Measurements from ENCODE around the gene ARID1B.

DNA sequence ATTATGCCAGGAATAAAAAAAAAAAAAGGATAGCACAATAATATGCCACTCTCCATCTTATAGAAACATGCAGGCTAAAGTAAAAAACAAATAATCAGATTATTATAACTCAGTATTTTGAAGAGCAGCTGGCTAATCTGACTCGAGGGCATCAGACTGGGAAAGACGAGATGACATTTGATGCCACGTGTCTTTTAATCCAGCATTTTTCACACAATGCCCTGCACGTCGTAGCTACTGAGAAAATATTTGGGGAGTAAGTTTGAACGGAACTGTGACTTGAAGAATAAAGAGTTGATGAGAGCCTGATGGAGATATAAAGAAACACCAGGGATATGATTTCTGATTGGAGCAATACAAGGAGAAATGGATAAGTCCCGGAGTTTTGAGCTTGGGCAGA, 237.7 kb downstream of the ARID1B start:
- TF ChIP-seq, protein P1, sequence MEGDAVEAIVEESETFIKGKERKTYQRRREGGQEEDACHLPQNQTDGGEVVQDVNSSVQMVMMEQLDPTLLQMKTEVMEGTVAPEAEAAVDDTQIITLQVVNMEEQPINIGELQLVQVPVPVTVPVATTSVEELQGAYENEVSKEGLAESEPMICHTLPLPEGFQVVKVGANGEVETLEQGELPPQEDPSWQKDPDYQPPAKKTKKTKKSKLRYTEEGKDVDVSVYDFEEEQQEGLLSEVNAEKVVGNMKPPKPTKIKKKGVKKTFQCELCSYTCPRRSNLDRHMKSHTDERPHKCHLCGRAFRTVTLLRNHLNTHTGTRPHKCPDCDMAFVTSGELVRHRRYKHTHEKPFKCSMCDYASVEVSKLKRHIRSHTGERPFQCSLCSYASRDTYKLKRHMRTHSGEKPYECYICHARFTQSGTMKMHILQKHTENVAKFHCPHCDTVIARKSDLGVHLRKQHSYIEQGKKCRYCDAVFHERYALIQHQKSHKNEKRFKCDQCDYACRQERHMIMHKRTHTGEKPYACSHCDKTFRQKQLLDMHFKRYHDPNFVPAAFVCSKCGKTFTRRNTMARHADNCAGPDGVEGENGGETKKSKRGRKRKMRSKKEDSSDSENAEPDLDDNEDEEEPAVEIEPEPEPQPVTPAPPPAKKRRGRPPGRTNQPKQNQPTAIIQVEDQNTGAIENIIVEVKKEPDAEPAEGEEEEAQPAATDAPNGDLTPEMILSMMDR (IDR thresholded peaks at IDR 0.05): no peak
- TF ChIP-seq POLR2A (IDR thresholded peaks at IDR 0.05): no peak
